ENCODE results near the gene PCARE. TPM values are rescaled to one million over a fixed set of nuclear protein-coding genes. Genes with fewer than 3 reads are reported as not detected.

PCARE gene
- total RNA-seq, 1 donor from 2014 or later = 0.67 TPM

DNA sequence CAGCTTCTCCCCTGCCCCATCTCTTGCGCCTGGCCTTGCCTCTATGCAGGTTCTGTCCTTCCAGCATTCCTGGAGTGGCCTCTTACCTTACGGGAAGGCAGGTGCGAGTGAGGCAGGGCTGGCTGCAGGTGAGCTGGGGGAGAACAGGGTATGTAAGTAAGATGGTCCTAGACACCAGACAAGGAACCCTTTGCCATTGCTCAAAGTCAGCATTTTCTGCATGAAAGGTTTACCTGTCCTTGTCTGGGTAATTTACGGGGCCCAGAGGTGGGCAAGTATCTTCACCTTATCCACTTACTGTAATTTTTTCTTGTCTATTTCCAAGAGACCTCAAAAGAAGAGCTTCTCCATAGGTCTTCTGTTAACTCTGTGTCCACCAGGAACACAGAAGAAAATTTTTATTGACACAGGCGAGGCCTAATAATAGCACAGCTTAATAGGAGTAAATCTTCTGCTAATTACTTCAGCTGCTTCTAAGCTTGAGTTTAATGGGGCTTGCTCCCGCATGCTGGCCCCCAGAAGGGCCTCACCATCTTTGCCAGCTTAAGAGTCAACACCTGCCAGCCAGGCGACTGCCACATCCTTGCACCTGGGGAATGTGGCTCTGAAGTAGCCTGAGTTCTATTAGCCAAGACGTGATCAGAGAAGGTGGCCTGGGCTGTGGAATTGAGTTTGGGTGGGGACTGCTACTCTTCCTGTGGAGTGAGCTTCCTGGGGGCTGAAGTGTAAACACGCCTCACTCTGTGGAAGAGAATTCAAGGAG is 27.1 kb downstream of the PCARE start:
- intact Hi-C loops (cut with DNase I) = no loop called here
- DNase-seq (no peak), ATAC-seq (ENCODE audit: poor library complexity) (no peak)

DNA sequence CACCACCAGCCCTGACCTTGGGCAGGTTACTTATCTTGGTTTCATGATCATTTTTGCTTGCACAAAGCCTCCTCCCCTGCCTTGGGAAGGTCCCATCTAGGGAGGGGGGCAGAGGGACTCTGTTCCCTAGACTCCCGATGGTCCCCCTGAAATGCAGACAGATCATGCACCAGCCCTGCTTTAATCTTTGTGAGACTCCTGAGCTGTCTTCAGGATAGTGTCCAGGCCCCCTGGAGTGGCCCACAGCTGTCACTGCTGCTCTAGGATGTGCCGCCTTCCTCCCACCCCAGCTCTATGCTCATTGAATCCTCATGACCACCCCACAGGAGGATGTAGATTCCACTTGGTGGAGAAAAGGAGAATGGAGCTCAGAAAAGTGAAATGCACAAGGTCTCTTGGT is 28.0 kb downstream of the PCARE start:
- intact Hi-C loops (cut with DNase I) = no loop called here
- DNase-seq (no peak), ATAC-seq (ENCODE audit: poor library complexity) (no peak)

DNA sequence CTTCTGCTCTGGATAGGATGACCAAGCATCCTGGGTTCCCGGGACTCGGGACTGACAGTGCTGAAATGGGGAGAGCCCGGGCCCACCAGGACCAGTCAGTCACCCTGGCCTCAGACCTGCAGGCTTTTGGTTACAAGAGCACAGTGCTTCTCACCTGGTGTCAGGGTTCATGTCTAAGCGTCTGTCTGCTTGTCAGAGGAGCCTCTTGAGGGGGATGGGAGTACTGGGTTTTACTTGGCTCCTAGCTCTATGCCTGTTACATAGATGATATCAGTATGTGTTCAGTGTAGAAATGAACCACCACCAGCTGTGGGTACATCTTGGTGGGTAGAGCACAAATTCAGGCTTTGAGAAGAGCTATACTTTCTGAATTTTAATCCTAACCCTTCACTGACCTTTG is 29.9 kb downstream of the PCARE start:
- ATAC-seq (ENCODE audit: poor library complexity) (no peak), DNase-seq (no peak)
- intact Hi-C loops (cut with DNase I) = no loop called here

DNA sequence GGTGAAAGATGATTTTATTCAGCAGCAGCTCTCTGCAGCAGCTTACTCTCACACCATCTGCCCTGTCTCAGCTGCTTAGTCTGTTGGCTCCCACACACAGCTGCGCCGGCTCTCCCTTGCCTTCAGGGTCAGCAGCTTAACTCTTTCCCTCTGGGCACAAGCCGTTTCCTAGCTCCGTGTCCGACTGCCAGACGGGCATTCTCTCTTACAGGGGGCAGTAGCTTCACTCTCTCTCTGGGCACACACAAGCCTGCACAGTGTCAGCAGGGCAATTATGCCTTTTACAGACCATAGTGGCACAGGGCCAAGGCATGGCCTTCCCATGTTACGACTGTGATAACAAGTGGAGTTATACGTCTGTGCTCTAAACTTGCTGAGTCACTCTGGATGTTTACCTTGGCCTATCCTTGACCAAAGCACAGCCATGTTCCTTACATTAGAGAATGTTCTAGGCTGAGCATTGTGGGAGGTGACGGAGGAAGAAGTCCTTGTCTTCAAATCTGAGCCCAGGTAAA is 31.7 kb downstream of the PCARE start:
- ATAC-seq (ENCODE audit: poor library complexity) = no peak
- no peak for DNase-seq

DNA sequence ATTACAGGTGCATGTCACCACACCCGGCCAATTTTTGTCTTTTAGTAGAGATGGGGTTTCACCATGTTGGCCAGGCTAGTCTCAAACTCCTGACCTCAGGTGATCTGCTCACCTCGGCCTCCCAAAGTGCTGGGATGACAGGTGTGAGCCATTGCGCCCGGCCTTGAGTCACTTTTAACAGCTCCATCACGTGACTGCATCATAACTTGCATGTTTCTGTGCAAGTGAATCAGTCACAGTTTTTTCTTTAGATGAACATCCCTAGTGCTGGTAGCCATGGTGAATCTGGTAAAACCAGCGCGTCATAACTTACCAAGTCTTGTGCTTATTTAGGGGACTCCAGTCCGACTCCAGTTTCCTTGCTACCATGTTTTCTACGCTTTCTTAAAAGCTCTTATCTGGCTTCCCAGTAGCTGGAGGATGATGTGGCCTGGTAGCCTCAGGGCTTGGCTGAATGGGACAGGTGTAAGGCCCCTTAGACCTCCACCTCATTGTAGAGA is 33.1 kb downstream of the PCARE start:
- ATAC-seq (ENCODE audit: poor library complexity) (no peak), DNase-seq (no peak)
- intact Hi-C loops (cut with DNase I) = no loop called here

More for the DNA sequence above, 31.7 kb downstream of the PCARE start:
- intact Hi-C loops (cut with DNase I) = no loop called here

DNA sequence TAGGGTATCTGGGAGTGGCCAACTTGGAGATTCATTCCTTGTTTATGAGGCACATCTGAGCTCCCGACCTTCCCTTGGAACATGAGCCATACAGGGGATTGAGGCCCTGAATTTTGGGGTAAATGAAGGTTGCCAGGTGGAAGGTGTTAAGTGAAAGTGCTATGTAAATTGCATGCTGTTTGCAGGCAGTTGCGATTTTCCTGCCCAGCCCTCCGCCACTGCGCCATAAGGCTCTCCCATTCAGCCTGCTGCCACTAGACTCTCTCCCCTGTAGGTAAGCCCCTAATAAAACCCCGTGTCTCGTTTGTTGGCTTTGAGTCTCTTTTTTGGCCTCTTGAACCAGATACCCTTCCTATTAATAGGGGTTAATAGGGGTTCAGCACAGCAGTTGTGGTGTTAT is 33.8 kb downstream of the PCARE start:
- ATAC-seq (ENCODE audit: poor library complexity) (no peak), DNase-seq (no peak)
- intact Hi-C loops (cut with DNase I) = no loop called here

DNA sequence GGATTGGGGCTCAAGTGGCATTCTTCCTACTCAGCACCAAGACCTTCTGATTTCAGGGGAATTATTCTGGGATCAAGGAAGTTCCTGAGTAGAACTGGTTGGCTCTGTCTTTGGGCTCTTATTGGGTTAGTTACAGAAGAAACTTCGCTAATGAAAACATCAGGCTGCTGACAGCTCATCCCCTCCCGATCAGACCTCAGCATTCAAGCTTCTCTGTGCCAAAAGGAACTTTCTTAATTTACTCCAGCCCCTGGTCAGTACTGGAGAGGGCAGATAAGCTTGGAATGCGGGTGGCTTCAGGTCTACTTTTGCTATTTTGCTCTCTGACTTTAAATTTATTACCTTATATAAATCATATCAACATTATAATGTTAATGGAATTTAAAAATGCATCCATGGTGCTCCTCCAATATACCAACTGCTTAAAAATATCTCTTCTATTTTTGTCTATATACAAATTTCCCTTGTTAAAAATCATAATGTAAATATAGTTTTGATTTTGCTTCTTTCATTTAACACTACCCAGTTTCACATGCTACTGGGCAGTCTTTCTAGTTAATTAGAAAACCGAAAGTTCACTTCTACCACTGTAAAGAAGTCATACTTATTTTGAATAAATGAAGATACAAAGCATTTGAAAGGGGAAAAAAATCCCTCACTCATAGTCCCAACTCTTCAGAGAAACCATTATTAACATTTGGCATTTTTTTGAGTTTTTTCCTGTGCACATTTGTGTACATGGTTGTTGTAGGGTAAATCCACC is 34.4 kb downstream of the PCARE start:
- DNase-seq (no peak), ATAC-seq (ENCODE audit: poor library complexity) (peak; percentile 52)
- intact Hi-C loops (cut with DNase I) = no loop called here

DNA sequence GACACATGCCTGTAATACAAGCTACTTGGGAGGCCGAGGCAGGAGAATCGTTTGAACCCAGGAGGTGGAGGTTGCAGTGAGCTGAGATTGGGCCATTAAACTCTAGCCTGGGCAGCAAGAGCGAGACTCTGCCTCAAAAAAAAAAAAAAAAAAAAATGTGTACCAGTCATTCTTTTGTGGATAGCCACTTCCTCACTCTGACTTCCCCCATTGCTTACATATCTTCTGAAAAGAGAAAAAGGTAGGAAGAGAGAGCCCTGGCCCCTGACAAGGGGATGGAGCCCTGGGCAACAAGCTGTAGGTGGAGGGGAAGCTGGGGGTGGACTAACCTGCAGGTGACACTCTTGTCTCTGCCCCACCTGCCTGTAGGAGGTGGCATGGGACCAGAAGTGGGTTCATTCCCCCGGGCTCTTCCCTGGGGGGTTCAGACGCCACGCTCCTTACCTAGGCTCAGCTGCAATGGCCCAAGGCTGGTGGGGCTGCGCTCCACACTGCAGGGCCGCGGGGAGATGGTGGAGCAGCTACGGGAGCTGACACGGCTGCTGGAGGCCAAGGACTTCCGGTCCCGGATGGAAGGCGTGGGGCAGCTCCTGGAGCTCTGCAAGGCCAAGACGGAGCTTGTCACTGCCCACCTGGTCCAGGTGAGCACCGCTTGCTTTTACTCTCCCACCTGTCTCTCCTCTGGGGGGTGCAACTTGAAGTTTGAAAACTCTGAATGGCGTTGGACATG is 39.1 kb downstream of the PCARE start:
- ATAC-seq (ENCODE audit: poor library complexity) (peak; percentile 4), DNase-seq (no peak)
- intact Hi-C loops (cut with DNase I) = no loop called here

DNA sequence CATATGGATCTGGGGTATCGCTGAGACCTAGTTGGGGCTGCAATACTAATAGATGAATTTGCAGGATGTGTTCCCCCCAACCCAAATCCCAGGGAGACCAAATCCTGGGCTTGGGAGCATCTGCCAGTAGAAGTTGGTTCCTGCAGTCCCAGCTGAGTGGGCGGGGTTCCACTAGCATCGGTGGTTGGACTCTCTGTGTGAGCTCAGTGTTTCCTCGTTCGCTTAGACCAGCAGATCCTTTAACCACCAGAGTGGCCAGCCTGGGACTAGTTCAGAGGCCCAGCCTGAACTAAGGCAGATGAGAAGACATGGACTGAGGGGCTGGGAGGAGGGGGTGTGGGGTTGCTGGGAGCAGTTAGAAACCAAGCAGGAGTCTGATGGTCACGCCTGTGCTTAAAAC is 40.7 kb downstream of the PCARE start:
- DNase-seq (no peak), ATAC-seq (ENCODE audit: poor library complexity) (no peak)
- intact Hi-C loops (cut with DNase I) = no loop called here

DNA sequence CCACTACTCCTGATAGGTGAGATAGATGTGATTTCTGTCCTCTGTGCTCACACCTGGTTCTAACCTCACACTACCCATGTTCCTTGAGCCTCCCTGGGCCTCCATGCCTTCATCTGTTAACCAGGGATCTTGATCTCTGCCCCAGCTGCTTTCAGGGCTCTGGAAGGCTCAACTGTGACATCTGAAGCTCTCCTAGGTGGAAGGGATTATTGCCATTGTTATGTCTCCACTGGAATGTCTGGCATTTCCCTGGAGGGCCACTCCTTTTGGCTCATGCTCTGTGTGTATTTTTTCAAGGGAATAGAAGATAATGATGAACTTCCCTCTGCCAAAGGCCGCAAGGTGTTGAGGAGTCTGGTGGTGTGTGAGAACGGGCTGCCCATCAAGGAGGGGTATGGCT is 41.2 kb downstream of the PCARE start:
- ATAC-seq (ENCODE audit: poor library complexity) (no peak), DNase-seq (no peak)
- intact Hi-C loops (cut with DNase I) = no loop called here

DNA sequence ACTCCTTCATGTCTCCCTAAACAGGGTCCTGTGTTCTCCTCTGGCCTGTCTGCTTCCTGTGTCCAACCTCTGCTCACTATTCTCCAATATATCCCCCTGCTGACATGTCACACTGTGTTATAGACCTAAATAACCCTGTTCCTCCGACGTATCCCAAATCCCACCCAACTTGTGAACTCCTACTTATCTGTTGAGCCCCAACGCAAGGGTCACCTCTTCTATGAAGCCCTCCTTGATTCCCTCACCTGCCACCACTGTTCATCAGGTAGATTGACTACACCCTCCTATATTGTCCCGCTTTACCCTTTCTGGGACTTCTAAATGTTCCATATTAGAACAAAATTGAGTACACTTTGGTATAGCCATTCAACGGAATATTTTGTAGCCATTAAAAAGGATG is 42.1 kb downstream of the PCARE start:
- intact Hi-C loops (cut with DNase I) = no loop called here
- no peak for ATAC-seq (ENCODE audit: poor library complexity)
- no peak for DNase-seq

DNA sequence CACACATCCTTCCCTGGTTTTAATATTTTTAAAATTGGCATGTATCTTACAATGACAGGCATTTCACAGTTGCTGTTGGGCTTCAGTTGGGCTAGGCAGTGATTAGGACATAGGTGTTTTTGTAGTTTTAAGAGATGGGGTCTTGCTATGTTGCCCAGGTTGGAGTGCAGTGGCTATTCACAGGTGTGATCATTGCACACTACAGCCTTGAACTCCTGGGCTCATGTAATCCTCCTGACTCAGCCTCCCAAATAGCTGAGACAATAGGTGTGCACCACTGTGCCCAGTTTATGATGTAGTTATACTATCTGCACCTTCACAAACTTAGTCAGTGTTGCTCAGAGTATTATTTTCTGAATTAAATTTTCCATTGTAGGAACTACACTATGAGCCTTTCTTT is 43.3 kb downstream of the PCARE start:
- DNase-seq (no peak), ATAC-seq (ENCODE audit: poor library complexity) (no peak)
- intact Hi-C loops (cut with DNase I) = no loop called here

DNA sequence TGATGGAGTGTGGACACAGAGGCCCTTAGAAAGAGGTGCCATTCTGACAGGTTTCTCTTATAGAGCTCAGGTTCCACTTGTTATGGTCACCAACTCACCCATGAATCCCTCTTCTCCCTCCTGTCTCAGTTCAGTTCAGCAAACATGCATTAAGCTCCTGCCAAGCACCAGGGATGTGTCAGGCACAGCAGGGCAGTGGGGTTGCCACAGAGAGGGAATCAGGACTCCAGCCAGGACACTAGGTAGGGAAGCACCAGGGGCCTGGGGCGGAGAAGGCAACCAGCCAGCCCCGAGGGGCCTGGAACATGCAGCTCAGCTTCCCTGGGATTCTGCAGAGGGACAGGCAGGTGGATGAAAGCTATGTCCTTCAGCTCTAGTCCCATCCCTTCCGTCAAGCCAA is 48.6 kb downstream of the PCARE start:
- DNase-seq (no peak), ATAC-seq (ENCODE audit: poor library complexity) (no peak)
- intact Hi-C loops (cut with DNase I) = no loop called here

DNA sequence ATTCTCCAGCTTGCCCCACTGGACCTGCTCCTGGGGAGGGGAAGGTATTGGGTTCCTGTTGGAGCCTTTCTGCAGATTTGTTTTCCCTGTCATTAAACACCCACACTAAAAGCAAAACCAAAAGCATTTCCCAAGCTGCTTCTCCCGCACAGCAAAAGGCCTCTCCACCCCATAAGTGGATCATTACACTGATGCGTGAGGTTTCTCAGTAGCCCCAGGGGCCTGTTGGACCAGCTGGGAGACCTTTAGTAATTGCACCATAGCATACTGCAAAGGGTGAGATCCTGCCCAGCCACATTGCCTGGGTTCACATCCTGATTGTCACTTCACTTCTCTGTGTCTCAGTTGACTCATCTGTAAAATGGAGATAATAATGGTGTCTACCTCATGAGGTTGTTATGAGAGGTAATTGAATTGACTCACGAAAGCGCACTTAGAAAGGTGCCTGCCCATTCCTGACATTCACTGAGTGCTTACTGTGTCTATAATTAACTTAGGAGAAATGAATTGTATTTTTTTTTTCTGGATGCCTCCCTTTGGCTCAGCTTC is 49.4 kb downstream of the PCARE start:
- no peak for ATAC-seq (ENCODE audit: poor library complexity)
- intact Hi-C loops (cut with DNase I) = no loop called here

DNA sequence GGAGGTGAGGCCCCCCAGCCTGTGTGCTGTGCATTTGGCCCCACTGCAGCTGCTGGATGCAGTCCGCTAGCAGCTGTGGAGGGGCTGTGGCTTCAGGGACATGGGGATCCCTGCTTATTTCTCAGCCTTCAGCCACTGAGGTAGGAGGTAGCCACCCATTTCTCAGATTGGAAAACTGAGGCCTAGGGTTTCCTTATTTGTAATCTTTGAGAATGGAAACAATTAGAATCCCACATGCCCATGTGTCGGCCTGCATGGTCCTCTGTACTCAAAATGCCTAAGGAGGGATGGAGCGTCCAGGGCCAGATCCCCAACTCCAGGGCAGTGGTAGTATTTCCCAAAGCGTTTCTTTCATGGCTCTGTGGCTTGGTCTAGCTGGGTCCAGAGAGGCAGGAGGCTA is 51.1 kb downstream of the PCARE start:
- DNase-seq (peak; percentile 7), ATAC-seq (ENCODE audit: poor library complexity) (no peak)
- intact Hi-C loops (cut with DNase I) = no loop called here

More for the DNA sequence above, 49.4 kb downstream of the PCARE start:
- no peak for DNase-seq

DNA sequence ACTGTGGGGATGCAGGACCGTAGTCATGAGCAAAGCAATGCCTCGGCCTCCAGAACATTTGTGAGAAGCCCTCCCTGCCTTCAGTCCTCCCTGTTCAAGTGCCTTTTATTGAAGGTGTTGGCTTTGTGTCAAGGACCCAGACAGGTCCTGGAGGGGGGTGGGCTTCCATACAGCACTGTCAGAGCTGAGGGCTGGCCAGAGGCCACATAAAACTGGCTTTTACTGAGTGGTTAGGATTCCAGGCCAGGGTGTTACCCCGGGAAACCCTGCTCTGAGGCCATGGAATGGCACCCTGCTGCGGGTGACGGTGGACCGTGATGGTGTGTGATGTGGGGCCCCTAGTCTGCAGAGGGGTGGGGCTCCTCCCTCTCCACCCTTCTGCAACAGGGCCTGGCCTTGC is 51.6 kb downstream of the PCARE start:
- intact Hi-C loops (cut with DNase I) = no loop called here
- ATAC-seq (ENCODE audit: poor library complexity) = no peak

DNA sequence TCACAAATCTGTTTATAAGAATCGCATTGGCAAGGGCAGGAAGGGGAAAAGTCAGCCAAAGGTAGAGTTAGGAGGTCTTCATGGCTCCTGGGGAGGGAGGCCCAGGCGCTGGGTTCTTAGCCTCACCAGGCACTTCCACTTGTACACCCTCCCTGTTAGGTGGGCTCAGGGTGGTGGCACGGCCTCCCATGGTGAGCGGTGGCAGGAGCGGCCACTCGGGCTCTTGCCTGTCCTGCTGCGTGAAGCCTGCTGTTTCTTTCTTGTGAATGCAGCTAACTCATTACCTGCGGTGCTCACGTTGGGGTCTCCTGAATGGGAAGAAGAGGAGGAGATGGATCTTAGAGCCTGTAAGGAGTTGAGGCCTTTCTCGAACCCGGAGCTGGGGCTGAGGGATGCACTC is 52.4 kb downstream of the PCARE start:
- DNase-seq (no peak), ATAC-seq (ENCODE audit: poor library complexity) (no peak)
- intact Hi-C loops (cut with DNase I) = no loop called here

More for the DNA sequence above, 51.6 kb downstream of the PCARE start:
- peak; percentile 10 for DNase-seq

DNA sequence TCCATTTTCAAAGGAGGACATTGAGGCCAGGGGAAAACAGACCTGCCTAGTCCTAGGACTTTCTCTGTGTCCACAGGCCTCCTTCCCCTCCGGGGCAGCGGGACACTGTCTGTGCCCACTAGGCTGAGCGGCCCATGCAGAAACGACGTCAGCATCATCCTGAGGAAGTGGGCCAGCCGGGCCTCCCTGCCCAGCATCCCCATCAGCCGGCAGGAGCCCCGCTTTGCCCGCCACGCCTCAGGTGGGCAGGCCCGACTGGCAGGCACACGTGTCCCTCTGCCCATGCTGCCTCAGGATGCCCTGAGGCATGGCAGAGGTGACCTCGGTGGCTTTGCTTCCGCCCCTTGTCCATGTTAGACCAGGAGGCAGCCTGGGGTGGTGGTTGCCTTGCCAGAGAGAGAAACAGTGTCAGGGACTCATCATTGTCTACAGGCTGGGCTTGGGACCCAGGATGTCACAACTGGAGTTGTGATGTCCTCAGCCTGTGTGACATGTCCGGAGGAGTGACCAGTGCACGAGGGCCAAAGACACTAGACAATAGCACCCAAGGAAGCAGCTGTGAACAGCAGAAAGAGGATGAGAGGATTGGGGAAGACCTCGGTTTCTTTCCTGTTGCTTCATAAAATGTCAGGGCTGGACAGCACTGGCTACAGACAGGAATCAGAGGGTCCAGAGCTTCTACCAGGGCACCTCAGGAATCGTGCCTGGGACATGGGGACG is 56.4 kb downstream of the PCARE start:
- ATAC-seq (ENCODE audit: poor library complexity) (no peak), DNase-seq (peak; percentile 33)
- intact Hi-C loops (cut with DNase I) = no loop called here

All from Right ventricle myocardium superior (tissue), 1 donor.